NCI-H510A (cell line): ENCODE results near the gene RUNX3.
"Not testable (repeated sequence)": the region's sequence is repeated elsewhere in the genome, so short reads cannot be mapped to it uniquely, and the experiment has no call there.

Source experiments
- DNase-seq: peaks from one replicate; lab custom pipeline; 2025; lab: John Stamatoyannopoulos, UW

Gene RUNX3

DNA sequence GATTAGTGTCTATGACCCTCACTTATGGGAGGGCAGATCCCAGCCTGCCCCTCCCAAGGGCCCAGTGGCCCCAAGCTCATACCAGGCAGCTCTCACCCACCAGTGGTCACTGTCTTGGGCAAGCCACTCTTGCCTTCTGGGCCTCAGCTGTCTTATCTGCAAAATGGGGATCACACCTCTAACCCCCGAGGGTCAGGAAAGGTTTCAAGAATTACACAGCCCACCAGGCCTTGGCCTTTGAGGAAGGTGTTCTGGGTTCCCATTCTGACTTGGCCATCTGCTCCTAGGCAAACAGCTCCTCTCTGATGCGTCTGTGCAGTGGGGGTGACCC is 16.8 kb downstream of the RUNX3 start:
- no peak for DNase-seq

GRCh38 chr1:24912376-24913273 is 17.5 kb downstream of the RUNX3 start:
- no peak for DNase-seq

- no peak for DNase-seq
These were observed 18.4 kb downstream of the RUNX3 start for GRCh38 chr1:24911651-24912155.

DNA sequence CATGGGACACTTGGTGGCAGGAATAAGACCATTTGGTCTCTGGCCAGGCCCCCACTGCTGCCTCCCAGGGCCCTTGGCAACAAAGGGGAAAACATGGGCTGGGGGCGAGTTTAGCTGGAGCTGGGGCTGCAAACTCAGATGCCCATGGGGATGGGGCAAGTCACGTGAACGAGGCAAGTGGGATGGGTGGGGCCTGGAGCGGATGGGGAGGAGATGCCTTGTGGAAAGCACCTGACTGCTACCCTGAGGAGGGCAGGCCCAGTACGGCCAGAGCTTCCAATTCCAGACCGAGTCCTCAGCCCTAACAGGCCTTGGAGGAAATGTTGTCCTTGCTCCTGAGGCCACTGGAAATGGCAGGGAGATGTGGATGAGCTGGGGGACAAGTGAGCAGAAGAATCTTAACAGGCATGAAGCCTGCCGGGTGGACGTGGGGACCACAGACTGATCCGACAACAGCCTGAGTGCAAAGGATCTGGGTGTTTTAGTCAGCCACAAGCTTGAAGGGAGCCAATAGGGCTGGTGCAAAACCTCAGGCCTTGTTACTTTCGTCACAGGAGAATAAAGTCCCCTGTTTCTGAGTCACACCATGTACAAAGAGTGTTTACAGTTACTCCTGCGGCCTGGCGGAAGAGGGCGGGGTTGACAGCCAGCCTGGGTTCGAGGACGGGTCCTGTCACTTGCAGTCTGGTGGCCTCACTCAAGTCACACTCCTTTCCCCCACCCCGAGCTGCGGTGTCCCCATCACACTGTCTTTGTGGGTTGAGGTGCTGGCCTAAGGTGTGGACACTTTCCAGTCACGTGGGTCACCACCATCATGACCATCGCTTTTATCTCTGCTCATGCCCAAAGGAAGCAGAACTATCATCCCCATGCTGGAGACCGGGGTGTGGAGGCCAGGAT is 19.1 kb downstream of the RUNX3 start:
- DNase-seq: no peak

GRCh38 chr1:24910210-24910609 is 19.9 kb downstream of the RUNX3 start:
- DNase-seq: no peak

GRCh38 chr1:24909388-24909898 is 20.6 kb downstream of the RUNX3 start:
- DNase-seq: no peak

- DNase-seq: no peak
These were observed 21.4 kb downstream of the RUNX3 start for GRCh38 chr1:24908591-24909259.

DNA sequence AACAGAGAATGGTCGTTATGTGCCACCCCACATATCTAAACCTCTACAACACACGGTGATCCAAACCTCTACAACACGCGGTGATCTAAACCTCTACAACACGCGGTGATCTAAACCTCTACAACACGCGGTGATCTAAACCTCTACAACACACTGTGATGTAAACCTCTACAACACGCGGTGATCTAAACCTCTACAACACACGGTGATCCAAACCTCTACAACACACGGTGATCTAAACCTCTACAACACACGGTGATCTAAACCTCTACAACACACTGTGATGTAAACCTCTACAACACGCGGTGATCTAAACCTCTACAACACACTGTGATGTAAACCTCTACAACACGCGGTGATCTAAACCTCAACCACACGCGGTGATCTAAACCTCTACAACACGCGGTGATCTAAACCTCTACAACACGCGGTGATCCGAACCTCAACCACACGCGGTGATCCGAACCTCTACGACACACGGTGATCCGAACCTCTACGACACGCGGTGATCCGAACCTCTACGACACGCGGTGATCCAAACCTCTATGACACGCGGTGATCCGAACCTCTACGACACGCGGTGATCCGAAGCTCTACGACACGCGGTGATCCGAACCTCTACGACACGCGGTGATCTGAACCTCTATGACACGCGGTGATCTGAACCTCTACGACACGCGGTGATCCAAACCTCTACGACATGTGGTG is 22.3 kb downstream of the RUNX3 start:
- DNase-seq: not testable (repeated sequence)

DNA sequence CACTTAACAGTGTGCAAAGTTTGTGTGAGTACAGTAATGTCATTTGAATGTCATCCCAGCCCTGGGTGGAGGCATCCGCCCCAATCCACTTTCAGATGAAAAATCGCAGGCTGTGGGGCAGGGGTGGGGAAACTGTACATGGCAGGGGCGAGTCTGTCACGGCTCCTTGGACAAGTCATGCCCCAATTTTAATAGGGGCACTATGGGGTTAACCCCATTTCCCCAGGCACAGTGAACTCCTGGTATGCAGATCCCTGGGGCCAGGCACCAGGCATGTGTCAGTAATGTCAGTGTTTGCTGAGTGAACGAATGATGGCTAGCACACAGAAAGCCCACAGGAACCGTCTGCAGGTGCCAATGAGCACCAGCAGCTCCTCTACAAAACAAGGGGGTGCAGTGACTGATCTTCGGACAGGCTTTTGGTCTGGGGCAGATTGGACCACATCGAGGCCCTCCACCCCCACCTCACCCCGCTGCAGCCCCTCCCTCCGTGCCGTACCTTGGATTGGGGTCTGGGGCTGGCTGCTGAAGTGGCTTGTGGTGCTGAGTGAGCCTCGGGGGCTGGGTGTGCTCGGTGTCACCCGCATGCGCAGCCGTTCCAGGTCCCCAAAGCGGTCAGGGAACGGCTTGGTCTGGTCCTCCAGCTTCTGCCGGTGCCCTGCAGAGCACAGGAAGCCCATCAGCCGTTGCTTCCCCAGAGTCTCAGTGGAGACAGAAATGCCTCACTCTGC is 23.2 kb downstream of the RUNX3 start:
- no peak for DNase-seq

GRCh38 chr1:24905979-24906720 is 23.9 kb downstream of the RUNX3 start:
- DNase-seq: no peak

- DNase-seq: no peak
These were observed 24.6 kb downstream of the RUNX3 start for GRCh38 chr1:24905355-24905978.

- DNase-seq: no peak
These were observed 25.2 kb downstream of the RUNX3 start for GRCh38 chr1:24904731-24905354.

DNA sequence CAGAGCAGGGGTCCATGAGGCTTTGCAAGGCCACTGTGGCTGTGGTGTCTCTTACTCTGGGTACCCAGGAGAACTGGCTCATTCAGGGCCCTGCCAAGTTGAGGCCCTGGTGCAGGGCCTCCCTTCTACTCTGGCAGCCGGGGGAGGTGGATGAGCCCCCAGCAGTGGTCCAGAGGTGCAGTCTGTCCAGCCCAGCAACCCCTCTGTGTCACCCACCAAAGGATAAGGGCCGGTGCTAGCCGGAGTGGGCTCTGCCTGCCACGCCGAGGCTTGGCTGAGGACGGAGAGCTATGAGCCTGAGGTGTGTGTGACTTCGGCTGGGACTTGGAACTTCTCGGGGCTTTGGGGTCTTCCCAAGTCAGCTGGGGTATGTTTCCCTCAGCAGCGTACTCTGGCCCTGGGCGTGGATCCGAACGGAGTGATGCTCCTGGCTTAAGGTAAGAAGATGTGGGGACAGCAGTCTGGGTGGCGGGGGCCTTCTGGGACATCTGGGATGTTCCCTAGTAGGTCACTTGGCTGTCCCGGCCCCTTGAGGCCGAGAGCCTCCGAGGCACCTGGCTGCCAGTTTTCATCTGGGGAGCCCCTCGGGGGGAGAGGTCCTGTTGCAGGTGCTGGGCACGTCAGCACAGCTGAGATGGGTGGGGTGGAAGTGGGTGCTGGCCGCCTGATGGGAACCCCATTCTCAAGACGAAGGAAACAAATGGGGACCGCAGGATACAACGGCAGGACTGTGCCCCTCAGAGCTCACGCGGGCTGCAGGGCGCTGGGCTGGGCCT is 25.9 kb downstream of the RUNX3 start:
- no peak for DNase-seq

GRCh38 chr1:24903560-24903954 is 26.5 kb downstream of the RUNX3 start:
- DNase-seq: no peak

DNA sequence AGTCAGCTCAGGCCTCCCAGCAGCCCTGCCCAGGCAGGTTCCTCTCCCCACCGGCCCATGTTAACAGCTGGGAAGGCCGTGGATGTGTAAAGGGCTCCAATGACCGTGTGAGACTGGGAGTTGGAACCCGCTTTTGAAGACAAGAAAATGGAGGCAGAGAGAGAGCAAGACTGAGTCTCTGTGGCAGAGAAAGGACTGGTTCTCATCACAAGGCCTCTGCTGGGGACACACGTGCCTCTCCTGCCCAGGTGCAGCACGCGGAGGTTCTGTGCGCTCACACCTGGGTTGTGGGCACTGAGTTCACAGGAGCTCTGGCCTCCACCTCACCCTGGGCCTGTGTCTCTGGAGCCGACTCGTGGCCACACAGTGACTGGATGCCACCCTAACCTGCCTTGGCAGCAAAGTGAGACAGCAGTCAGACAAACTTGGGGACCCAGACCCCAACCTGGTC is 27.0 kb downstream of the RUNX3 start:
- DNase-seq: no peak

DNA sequence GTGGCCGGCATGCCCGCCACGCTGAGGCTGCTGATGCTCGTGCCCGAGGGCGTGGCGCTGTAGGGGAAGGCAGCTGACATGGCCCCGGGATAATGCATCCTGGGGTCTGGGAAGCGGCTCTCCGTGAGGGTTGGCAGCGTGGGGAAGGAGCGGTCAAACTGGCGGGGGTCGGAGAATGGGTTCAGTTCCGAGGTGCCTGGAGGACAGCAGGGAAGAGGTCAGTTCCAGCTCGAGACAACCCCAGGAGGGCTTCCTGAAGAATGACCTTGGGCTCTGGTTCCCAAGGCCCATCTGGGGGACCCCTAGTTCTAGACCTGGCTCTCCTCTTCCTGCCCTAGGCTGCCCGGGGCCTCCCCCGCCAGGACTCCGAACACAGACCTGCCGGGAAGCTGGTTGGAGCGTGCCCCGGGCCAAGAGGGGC is 27.6 kb downstream of the RUNX3 start:
- no peak for DNase-seq

DNA sequence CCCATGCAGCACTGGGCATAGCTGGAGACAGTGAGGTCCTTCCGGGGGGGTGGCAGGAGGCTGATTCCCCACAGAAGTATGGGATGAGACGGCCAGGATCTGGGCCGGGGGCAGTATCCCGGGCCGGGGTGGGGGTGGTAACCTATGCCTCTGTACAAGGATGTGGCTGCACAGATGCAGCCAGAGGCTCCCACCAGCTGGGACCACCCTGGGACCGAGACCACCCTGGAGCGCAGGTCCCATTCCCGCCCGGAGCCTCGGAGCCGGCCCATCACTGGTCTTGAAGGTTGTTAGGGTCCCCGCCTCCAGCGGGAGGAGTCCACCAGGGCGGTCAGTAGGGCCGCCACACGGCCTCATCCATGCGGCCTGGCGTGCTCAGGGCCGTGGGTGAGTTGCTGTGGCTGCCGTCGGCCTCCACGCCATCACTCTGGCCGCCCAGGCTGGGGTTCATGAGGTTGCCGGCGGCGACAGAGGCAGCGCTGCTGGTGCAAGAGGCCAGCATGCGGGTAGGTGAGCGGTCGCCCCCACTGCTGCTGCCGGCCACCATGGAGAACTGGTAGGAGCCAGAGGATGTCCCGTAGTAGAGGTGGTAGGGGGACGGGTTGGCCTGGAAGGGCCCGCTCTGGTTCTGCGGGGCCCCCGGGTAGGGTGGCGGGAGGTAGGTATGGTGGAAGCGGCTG is 28.1 kb downstream of the RUNX3 start:
- no peak for DNase-seq
